ENCODE results near the gene PROSER2. TPM values are rescaled to one million over a fixed set of nuclear protein-coding genes. Genes with fewer than 3 reads are reported as not detected.

PROSER2 gene, protein sequence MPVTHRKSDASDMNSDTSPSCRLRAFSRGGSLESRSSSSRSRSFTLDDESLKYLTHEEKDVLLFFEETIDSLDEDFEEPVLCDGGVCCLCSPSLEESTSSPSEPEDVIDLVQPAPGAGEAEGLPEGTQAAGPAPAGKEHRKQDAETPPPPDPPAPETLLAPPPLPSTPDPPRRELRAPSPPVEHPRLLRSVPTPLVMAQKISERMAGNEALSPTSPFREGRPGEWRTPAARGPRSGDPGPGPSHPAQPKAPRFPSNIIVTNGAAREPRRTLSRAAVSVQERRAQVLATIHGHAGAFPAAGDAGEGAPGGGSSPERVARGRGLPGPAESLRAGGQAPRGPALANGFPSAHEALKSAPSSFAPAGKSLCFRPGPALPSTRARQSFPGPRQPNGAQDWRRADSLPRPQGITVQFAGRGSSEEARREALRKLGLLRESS
- total RNA-seq (2021; ENCODE audit: unreplicated experiment): 4.1 TPM
- 2.5 TPM for polyA plus RNA-seq (2012; ENCODE audit: insufficient read length)
- percentile 40 among the genes with signal in this experiment for Bru-seq, nascent RNA
- BruChase-seq, experiment 1, labeled RNA remaining after a 2-hour chase: percentile 37 among the genes with signal in this experiment
- percentile 34 among the genes with signal in this experiment for BruChase-seq, experiment 2, labeled RNA remaining after a 6-hour chase
- long read RNA-seq, transcript PROSER2-202 (1 exons, 1,232 nt): major isoform, 5 of 10 reads
- long read RNA-seq, partial matches to known transcripts: 2 of 10 reads
- long read RNA-seq, other reads (novel, unspliced or antisense): 1 of 10 reads

- Histone ChIP-seq H3K36me3 (ENCODE audit: control insufficient read depth, insufficient read depth, low read length) (peaks cover 4% of the 10 kb centered on the region; the same call in 1 of the 2 replicates), H3K9me3 (ENCODE audit: control insufficient read depth, insufficient read depth, low read depth, low read length) (no peaks in the 10 kb centered on the region), H3K27me3 (ENCODE audit: control insufficient read depth, insufficient read depth, low read length) (peaks cover 2% of the 10 kb centered on the region; the same call in 1 of the 2 replicates), H3K4me1 (ENCODE audit: control insufficient read depth, insufficient read depth, low read length) (0 out of 2 replicates have a peak, but pooled peaks cover 3% of the 10 kb centered on the region), H3K27ac (ENCODE audit: low read length) (no peak within 1 kb of the TSS), H3K4me3 (ENCODE audit: low read depth in 2 of 2, low read length in 2 of 2) (peak within 1 kb of the TSS; percentile 30 to 56)
- TF ChIP-seq TCF7L2 (IDR thresholded peaks at IDR 0.05; ENCODE audit: low read depth, low read length): no peak
- 0 out of 2 replicates have a peak, but pooled peaks have one; percentile 15 for TF ChIP-seq CTCF (IDR thresholded peaks at IDR 0.05)
- TF ChIP-seq SIN3A (IDR thresholded peaks at IDR 0.05; ENCODE audit: borderline replicate concordance, insufficient read depth, low read depth, low read length): no peak
- ChIA-PET POLR2A (no interaction called here), CTCF (no interaction called here)
- DNase-seq (ENCODE audit: low read depth, low spot score) (no peak), ATAC-seq (peak; percentile 90)
- in situ Hi-C loops (cut with HindIII; ENCODE audit: low pct_unique_long_range_greater_than_20kb, low sequenced_read_pairs) (no loop called here), intact Hi-C loops (cut with micrococcal nuclease; ENCODE audit: unreplicated experiment) (no loop called here)
- no TSS peak for BruUV-seq (replicated peaks)
Measured at GRCh38 chr10:11823122-11823988, at the start of gene PROSER2. TSS of gene PROSER2 (plus strand) at chr10:11823356. CDS start at chr10:11852078, 28,722 bp downstream.

GRCh38 chr10:11773761-11774441, 49.3 kb upstream of the PROSER2 start:
- CTCF ChIA-PET: no interaction called here
- POLR2A ChIA-PET: no interaction called here
- Histone ChIP-seq H3K27me3 (ENCODE audit: control insufficient read depth, insufficient read depth, low read length) (no peaks in the 10 kb centered on the region; the same call in 1 of the 2 replicates), H3K9me3 (ENCODE audit: control insufficient read depth, insufficient read depth, low read depth, low read length) (no peaks in the 10 kb centered on the region), H3K36me3 (ENCODE audit: control insufficient read depth, insufficient read depth, low read length) (no peaks in the 10 kb centered on the region), H3K27ac (ENCODE audit: low read length) (no peak overlapping the region), H3K4me3 (ENCODE audit: low read depth in 2 of 2, low read length in 2 of 2) (no peak overlapping the region), H3K4me1 (ENCODE audit: control insufficient read depth, insufficient read depth, low read length) (no peaks in the 10 kb centered on the region)
- DNase-seq (ENCODE audit: low read depth, low spot score): no peak
- TF ChIP-seq CTCF (IDR thresholded peaks at IDR 0.05): no peak
- TF ChIP-seq SIN3A (IDR thresholded peaks at IDR 0.05; ENCODE audit: borderline replicate concordance, insufficient read depth, low read depth, low read length): no peak
- TF ChIP-seq REST (IDR thresholded peaks at IDR 0.05; ENCODE audit: insufficient read depth in 1 of 2, low read depth in 2 of 2, low read length in 1 of 2): no peak
- no peak for TF ChIP-seq TCF7L2 (IDR thresholded peaks at IDR 0.05; ENCODE audit: low read depth, low read length)
- TF ChIP-seq POLR2AphosphoS5 (IDR thresholded peaks at IDR 0.05; ENCODE audit: low read depth, low read length): no peak
- in situ Hi-C loops (cut with HindIII; ENCODE audit: low pct_unique_long_range_greater_than_20kb, low sequenced_read_pairs): no loop called here
- BruUV-seq (replicated peaks): no TSS peak
- ATAC-seq: no peak
- intact Hi-C loops (cut with micrococcal nuclease; ENCODE audit: unreplicated experiment): no loop called here

All from Panc1 (cell line).